T-helper 9 cell (primary cell): Measurements from ENCODE around the gene AP1S2.
"Not testable (repeated sequence)": the region's sequence is repeated elsewhere in the genome, so short reads cannot be mapped to it uniquely, and the experiment has no call there.

ENCODE experiments used
- DNase-seq: peaks from one replicate; pipeline ENCODE4 v3.0.0-alpha.2; 2020
- total RNA-seq, 2 donors: gene quantifications; one replicate each; lab custom pipeline; 2026; lab: John Stamatoyannopoulos, UW

AP1S2 gene
- 35.2 to 54.5 reads per million in 2 donors for total RNA-seq

DNA sequence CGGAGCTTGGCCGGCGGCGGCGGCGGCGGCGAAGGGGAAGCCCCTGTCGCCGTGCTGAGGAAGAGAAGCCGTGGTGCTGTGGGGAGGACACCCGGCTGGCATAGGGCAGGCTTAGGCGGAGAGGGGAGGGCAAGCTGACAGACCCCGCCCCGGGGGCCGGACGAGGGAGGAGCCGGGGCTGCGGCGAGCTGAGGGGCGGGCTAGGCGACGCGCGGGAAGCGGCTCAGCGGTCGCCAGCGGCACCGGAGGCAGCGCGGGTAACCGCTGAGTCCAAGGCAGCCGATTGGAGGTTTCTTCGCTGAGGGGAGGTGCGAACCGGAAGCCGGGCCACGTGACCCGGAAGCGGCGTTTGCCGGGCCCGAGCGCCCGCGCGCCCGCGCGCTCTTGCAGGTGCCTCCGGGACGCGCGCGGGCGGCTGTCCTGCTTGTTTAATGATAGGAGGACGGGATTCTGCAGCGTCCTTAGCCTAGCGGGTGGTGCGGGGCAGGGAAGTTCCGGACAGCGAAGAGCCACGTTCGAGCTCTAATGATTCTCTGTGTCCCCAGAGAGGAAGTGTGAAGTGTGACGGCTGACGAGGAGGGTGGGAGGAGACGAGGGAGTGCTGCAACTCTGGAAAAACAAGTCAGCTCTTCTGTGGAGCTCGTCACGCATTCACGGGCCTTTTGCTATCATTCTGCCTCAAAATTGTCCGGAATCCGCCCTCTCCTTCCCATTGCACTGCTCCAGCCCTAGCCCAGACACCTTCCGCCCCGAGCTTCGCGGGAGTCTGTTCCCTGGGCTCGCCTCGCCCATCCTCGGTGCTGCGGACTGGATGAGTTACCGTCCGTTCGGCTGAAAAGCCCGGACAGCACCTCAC is at the start of gene AP1S2:
Gene AP1S2, minus strand, starts transcription at position 102 of the 856 bp plus-strand sequence. CDS start 2,289 bp downstream, outside the sequence.
- peak; percentile 98 for DNase-seq

DNA sequence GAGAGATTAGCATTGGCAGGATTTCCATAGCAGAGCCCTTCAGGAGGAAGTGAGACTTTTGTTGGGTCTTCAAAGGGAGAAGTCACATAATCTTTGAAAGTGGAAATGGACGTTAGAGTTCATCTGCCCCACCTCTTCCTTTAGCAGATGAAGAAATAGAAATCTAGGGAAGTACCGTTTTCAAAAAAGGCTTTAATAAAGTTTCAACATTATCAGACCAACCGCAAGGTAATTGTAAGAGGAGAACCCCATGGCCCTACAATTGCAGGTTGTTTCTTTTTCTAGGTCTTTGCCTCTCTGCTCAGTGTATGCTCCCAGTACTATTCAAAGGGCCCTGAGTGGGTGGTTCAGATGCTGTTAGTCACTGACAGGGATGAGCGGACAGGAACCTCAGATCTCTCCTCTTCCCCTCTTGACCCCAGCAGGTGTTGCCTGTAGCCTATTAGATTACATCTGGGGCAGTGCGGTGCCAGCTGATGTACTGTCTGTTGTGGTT is 48.6 kb upstream of the AP1S2 start:
- DNase-seq = no peak

DNA sequence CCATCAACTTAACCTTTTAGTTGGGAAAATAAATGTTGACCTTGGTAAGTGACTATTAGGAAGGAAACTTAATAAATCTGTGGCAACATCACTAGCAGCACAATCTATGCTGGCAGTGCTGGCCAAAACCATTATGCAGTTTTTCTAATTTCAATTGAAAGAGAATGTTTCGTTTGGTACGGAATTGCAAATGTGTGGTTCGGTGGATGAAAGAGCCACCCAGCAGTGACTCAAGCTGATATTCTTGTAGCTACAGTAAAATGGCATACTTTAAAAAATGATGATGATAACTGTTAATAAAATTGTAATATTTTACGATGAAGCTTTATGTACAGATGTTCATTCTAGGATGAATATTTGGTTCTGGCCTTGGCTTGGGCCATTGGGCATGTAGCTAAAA is 40.7 kb upstream of the AP1S2 start:
- DNase-seq = no peak

DNA sequence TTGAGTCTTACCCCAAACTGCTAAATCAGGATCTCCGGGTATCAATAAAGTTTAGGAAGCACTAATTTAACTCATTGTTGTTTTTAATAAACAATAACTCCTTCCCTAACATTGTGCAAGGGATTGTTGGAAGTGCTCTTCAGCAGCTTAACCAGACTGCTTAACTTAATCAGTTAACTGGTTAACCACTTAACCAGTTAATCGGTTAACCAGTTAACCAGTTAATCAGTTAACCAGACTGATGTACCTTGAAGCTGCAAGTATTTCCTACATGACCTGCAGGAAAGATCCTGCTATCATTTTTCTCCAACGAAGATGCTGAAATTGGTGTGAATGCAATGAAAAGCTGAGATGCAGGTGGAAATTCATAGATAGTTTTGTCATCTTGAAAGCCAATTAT is 40.1 kb upstream of the AP1S2 start:
- DNase-seq = no peak

DNA sequence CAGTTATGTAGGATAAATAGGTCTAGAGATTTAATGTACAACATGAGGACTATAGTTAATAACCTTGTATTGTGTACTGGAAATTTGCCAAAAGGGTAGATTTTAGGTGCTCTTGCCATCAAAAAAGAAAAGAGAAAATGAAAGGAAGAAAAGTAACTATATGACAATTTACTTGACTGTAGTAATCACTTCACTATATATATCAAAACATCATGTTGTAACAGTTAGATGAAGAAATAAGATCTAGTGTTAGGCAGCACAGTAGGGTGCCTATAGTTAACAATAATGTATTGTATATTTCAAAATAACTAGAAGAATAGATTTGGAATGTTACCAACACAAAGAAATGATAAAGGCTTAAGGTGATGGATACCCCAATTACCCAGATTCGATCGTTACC is 35.9 kb upstream of the AP1S2 start:
- no peak for DNase-seq

GRCh38 chrX:15888062-15888461 is 33.4 kb upstream of the AP1S2 start:
- DNase-seq = no peak

- DNase-seq = no peak
These were observed 28.9 kb upstream of the AP1S2 start for GRCh38 chrX:15883540-15883863.

- DNase-seq = no peak
These were observed 28.3 kb upstream of the AP1S2 start for GRCh38 chrX:15882704-15883539.

DNA sequence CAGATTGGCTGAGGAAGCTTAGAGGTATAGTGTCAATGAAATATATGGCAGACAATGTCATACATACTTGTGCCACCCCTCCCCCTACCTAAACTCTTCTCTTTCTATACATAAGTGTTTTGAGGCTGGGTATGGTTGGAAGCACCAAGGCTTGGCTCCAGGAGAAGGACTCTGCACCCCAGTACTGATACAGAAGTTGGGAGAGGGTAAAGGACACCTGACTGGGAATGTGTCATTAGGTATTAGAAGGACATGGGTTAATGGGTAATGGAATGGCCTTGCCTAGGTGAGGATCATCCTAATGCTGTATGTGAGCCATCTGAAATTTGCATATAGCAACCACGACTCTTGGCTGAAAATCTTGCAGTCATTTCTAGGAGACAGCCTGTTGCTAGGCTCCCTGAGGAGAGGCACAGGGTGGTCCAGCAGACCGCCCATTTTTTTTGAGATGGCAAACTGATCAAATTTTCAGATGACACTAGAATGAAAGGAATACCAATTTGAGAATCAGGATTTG is 26.8 kb upstream of the AP1S2 start:
- no peak for DNase-seq

GRCh38 chrX:15877914-15878313 is 23.3 kb upstream of the AP1S2 start:
- not testable (repeated sequence) for DNase-seq

- DNase-seq = no peak
These were observed 22.8 kb upstream of the AP1S2 start for GRCh38 chrX:15877380-15877779.

DNA sequence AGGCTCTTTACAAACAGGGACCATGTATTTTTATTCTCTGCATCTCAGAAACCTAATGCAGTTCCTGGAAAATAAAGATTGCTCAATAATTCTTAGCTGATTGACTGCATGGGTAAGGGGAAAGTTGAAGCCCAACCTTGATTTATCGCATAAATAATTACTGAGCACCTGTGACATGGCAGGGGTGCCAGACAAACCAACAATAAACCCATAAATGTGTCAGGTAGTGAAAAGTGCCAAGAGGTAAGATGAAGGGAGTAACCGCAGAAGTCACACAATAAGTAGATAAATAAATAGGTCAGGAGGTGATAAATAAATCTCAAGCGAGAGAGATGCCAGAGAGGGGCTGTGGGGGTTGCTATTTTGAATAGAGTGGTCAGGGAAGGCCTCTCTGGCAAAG is 20.1 kb upstream of the AP1S2 start:
- no peak for DNase-seq

DNA sequence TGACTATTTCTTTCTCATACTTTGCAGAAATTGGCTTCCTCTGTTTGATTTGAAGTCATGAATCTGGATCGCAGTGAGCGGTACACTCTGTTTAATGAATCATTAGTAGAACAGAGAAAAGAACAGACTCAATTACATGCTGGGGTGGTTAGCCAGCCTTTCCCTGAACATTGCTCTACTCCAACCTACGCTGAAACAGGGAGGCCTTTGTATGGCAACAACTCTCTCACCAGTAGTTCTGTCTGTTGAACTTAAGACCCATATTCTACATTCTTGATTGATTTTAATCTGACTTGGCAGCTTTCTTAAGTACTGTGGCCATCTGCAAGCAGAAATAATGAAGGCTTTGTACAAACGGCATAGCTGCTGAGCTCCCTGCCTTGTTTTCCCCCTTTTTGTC is 19.0 kb upstream of the AP1S2 start:
- DNase-seq = no peak

GRCh38 chrX:15870310-15870709 is 15.7 kb upstream of the AP1S2 start:
- DNase-seq = no peak

DNA sequence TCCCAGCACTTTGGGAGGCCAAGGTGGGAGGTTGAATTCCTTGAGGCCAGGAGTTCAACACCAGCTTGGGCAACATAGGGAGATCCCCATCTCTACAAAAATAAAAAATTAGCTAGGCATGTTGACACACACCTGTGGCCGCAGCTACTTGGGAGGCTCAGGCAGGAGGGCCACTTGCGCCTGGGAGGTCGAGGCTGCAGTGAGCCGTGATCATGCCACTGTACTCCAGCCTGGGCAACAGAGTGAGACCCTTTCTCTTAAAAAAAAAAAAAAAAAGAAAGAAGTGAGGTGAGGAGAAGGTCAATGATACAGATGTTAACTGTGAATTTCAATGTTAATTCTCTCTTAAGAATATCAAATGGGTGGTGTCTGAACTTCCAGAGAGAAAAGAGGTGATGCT is 15.1 kb upstream of the AP1S2 start:
- no peak for DNase-seq

- DNase-seq = no peak
These were observed 11.5 kb upstream of the AP1S2 start for GRCh38 chrX:15866147-15866546.

DNA sequence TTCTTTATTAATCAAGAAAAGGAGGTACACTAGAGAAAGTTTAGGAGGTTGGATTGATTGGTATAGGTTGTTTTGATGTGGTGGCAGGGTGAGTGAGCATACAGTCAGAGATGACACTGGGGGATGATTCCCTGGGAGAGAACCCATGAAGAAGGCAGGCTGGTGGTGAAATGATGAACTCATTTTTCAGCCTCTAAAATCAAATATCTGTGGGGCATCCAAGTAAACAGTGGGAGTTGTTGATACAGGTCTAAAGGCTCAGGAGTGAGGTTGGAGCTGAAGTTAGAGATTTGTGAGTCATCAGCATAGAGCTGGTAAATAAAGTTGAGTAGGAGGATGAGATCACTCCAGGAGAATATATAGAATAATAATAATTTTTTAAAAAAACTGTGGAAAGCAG is 10.0 kb upstream of the AP1S2 start:
- no peak for DNase-seq

DNA sequence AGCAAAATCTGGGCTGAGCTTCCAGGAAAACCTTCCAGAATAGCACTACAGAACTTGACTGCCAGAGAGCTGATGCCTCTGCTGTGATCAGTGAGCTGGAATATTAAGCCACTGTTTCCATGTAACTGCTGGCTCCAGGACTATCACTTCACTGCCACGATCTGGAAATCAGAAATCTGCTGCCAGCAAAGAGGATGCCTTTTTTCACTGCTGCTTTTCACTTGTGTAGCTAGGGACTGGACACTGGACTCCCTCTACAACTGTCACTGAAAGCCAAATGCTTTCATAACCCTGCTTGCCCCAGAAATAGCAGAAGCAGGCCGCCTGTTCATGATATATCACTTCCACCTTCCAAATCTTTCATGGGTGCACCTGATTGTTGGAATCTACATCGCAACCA is 9.4 kb upstream of the AP1S2 start:
- no peak for DNase-seq

DNA sequence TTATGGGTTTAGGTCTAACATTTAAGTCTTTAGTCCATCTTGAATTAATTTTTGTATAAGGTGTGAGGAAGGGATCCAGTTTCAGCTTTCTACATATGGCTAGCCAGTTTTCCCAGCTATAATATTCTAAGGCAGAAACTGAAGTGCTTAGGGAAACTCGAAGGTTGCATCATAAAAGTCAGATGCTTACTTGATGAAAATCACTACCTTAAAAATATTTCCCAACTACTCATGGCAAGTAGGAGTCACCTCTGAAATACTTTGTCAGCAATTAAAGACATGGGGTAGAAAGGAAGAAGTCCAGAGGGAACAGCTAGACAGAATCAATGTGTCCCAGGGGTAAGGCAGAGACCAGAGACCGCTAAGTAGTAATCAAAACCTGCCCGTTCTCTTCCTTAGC is 6.3 kb upstream of the AP1S2 start:
- DNase-seq = no peak

GRCh38 chrX:15858051-15858450 is 3.4 kb upstream of the AP1S2 start:
- no peak for DNase-seq

- DNase-seq = no peak
These were observed 2.0 kb upstream of the AP1S2 start for GRCh38 chrX:15856636-15857035.

DNA sequence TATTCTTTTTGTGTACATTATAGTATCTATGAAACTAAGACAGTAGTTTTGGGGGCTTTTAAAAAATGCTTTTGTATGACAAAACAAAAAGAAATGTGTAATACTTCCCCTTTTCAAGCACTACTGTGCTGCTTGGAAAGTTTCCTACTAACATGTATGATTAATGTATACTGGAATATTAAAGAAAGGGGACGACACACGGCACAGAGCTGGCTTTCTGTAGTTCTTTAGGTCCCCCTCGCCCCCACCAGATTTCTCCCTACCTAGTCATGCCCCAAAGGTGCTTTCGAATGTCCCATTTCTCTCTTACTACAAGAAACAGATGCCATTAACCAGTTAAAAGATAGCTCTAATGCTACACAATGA is 1.6 kb upstream of the AP1S2 start:
- DNase-seq = no peak

DNA sequence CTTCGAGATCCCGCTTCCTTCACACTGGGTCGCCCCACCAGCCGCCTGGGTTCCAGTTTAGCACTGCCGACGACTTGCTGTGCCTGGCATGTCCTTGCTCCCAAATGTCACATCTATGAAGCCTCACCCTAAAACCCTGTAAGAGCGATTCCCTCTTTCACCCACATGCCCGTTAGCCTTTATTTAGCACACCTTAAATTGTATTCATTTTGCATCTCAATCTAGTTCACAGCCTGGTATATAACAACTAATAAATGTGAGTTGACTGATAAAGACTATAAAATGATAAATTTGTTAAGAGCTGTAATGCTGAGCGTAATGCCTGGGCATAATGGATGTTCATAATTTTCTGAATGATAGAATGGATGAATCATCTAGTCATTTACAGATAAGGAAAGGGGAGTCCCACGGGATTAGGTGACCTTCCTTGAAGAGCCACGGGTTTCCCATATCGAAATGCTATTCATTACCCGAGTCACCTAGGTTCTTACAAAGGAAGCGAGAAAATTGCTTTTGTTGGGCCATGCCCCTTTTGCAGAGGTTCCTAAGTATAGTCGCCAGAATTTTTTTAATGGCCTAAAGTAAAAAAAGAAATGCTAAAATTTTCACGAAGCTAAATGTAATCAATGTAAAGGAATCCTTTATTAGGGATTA is 1.1 kb upstream of the AP1S2 start:
- DNase-seq = no peak
